Measurements from ENCODE around the gene STRA8. TPM values are rescaled to one million over a fixed set of nuclear protein-coding genes. Genes with fewer than 3 reads are reported as not detected.

The STRA8 gene
- total and polyA plus RNA-seq, 2 of the 13 experiments (the other 11 are each of a cell fraction or from before 2014, with no cell fraction given): not detected

DNA sequence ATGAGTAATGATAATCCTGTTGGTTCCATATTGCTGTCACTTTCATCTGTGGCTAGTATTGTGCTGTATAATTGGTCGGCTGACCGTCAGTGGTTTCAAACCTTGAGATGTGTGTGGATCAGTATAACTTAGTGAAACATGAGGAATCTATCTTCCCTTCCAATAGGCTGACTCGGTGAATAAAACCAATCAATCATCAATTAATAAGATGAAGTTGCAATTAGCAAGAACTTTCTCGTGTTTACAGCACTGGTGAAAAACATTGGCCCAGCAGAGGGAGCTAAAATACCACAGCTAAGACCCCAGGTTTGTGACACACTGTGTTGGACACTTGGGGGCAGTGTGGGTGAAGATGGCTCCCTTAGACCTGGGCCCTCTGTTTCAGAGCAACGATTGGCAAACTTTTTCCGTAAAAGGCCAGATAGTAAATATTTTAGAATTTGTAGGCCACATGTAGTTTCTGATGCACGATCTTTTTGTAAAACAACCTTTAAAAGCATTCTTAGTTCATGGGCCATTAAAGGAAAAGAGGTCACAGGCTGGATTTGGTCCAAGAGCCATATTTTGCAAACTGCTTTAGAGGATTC is 47.8 kb downstream of the STRA8 start (continued):
- TF ChIP-seq, protein P1, sequence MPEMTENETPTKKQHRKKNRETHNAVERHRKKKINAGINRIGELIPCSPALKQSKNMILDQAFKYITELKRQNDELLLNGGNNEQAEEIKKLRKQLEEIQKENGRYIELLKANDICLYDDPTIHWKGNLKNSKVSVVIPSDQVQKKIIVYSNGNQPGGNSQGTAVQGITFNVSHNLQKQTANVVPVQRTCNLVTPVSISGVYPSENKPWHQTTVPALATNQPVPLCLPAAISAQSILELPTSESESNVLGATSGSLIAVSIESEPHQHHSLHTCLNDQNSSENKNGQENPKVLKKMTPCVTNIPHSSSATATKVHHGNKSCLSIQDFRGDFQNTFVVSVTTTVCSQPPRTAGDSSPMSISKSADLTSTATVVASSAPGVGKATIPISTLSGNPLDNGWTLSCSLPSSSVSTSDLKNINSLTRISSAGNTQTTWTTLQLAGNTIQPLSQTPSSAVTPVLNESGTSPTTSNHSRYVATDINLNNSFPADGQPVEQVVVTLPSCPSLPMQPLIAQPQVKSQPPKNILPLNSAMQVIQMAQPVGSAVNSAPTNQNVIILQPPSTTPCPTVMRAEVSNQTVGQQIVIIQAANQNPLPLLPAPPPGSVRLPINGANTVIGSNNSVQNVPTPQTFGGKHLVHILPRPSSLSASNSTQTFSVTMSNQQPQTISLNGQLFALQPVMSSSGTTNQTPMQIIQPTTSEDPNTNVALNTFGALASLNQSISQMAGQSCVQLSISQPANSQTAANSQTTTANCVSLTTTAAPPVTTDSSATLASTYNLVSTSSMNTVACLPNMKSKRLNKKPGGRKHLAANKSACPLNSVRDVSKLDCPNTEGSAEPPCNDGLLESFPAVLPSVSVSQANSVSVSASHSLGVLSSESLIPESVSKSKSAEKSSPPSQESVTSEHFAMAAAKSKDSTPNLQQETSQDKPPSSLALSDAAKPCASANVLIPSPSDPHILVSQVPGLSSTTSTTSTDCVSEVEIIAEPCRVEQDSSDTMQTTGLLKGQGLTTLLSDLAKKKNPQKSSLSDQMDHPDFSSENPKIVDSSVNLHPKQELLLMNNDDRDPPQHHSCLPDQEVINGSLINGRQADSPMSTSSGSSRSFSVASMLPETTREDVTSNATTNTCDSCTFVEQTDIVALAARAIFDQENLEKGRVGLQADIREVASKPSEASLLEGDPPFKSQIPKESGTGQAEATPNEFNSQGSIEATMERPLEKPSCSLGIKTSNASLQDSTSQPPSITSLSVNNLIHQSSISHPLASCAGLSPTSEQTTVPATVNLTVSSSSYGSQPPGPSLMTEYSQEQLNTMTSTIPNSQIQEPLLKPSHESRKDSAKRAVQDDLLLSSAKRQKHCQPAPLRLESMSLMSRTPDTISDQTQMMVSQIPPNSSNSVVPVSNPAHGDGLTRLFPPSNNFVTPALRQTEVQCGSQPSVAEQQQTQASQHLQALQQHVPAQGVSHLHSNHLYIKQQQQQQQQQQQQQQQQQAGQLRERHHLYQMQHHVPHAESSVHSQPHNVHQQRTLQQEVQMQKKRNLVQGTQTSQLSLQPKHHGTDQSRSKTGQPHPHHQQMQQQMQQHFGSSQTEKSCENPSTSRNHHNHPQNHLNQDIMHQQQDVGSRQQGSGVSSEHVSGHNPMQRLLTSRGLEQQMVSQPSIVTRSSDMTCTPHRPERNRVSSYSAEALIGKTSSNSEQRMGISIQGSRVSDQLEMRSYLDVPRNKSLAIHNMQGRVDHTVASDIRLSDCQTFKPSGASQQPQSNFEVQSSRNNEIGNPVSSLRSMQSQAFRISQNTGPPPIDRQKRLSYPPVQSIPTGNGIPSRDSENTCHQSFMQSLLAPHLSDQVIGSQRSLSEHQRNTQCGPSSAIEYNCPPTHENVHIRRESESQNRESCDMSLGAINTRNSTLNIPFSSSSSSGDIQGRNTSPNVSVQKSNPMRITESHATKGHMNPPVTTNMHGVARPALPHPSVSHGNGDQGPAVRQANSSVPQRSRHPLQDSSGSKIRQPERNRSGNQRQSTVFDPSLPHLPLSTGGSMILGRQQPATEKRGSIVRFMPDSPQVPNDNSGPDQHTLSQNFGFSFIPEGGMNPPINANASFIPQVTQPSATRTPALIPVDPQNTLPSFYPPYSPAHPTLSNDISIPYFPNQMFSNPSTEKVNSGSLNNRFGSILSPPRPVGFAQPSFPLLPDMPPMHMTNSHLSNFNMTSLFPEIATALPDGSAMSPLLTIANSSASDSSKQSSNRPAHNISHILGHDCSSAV (CRISPR knock-in tag; IDR thresholded peaks at IDR 0.05; ENCODE audit: borderline replicate concordance): no peak
- TF ChIP-seq REL (CRISPR knock-in tag; conservative IDR thresholded peaks at IDR 0.05) (no peak), KLF9 (CRISPR knock-in tag; IDR thresholded peaks at IDR 0.05; ENCODE audit: low read depth) (no peak), ZNF225 (CRISPR knock-in tag; IDR thresholded peaks at IDR 0.05) (no peak), ZNF331 (CRISPR knock-in tag; IDR thresholded peaks at IDR 0.05) (no peak), SYNCRIP (IDR thresholded peaks at IDR 0.05; ENCODE audit: insufficient read depth, low read depth, low read length) (no peak), AHR (CRISPR knock-in tag; IDR thresholded peaks at IDR 0.05) (no peak), BHLHE40 (IDR thresholded peaks at IDR 0.05; ENCODE audit: low read length) (no peak), ZNF780A (CRISPR knock-in tag; IDR thresholded peaks at IDR 0.05) (no peak), ZNF431 (CRISPR knock-in tag; IDR thresholded peaks at IDR 0.05; ENCODE audit: borderline replicate concordance, low read depth) (no peak), JUNB (CRISPR knock-in tag; IDR thresholded peaks at IDR 0.05; ENCODE audit: borderline replicate concordance) (no peak), ZNF747 (CRISPR knock-in tag; IDR thresholded peaks at IDR 0.05; ENCODE audit: borderline replicate concordance) (no peak), ZNF20 (CRISPR knock-in tag; IDR thresholded peaks at IDR 0.05) (no peak)
- TF ChIP-seq, protein P2, sequence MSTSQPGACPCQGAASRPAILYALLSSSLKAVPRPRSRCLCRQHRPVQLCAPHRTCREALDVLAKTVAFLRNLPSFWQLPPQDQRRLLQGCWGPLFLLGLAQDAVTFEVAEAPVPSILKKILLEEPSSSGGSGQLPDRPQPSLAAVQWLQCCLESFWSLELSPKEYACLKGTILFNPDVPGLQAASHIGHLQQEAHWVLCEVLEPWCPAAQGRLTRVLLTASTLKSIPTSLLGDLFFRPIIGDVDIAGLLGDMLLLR (CRISPR knock-in tag; IDR thresholded peaks at IDR 0.05): no peak
- TF ChIP-seq, protein P3, sequence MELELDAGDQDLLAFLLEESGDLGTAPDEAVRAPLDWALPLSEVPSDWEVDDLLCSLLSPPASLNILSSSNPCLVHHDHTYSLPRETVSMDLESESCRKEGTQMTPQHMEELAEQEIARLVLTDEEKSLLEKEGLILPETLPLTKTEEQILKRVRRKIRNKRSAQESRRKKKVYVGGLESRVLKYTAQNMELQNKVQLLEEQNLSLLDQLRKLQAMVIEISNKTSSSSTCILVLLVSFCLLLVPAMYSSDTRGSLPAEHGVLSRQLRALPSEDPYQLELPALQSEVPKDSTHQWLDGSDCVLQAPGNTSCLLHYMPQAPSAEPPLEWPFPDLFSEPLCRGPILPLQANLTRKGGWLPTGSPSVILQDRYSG (CRISPR knock-in tag; IDR thresholded peaks at IDR 0.05): no peak
- TF ChIP-seq, protein P4, sequence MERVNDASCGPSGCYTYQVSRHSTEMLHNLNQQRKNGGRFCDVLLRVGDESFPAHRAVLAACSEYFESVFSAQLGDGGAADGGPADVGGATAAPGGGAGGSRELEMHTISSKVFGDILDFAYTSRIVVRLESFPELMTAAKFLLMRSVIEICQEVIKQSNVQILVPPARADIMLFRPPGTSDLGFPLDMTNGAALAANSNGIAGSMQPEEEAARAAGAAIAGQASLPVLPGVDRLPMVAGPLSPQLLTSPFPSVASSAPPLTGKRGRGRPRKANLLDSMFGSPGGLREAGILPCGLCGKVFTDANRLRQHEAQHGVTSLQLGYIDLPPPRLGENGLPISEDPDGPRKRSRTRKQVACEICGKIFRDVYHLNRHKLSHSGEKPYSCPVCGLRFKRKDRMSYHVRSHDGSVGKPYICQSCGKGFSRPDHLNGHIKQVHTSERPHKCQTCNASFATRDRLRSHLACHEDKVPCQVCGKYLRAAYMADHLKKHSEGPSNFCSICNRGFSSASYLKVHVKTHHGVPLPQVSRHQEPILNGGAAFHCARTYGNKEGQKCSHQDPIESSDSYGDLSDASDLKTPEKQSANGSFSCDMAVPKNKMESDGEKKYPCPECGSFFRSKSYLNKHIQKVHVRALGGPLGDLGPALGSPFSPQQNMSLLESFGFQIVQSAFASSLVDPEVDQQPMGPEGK (CRISPR knock-in tag; IDR thresholded peaks at IDR 0.05): no peak
- TF ChIP-seq, protein P5, sequence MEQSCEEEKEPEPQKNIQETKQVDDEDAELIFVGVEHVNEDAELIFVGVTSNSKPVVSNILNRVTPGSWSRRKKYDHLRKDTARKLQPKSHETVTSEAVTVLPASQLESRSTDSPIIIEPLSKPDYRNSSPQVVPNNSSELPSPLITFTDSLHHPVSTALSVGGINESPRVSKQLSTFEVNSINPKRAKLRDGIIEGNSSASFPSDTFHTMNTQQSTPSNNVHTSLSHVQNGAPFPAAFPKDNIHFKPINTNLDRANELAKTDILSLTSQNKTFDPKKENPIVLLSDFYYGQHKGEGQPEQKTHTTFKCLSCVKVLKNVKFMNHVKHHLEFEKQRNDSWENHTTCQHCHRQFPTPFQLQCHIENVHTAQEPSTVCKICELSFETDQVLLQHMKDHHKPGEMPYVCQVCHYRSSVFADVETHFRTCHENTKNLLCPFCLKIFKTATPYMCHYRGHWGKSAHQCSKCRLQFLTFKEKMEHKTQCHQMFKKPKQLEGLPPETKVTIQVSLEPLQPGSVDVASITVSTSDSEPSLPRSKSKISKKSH (CRISPR knock-in tag; IDR thresholded peaks at IDR 0.05; ENCODE audit: borderline replicate concordance): no peak
